ENCODE measurements around the gene FIBCD1.

DNA sequence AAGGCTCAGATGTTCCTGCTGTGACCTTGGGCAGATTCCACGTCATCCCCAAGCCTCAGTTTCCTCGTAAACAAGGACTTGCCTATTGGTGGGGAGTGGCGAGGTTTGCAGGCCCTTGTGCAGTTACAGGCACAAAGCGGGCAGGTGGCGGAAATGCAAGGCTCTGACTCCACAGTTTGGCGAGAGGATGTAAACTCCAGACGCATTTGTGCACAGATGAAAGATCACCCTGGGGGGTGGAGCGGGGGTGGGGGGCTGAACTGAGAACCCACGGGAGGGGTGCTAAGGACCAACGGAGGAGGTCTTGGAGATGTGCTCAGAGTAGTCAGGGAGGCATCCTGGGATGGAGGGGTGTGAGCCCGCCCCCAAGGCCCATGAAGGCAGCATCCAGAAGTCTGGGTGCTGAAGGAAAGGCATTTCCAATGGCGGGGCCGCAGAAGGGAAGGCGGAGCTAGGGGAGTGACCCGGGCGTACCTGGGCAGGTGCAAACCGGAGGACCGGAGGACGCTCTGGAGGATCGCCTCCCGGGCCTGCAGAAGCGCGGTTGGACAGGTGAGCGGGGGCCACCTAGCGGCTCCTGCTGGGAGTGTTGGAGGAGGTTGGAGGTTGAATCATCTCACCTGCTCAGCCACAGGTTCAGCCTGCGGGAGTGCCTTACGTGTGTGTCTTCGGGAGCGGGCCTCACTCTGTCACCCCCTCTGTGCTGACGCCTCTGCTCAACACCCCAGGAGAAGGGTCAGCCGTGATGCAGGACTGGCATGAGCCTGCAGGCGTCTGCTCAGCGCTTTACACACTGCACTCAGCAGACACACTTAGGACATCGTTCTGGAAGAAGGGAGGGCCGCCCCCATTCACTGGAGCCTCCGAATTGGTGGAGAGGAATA lies 1.9 kb upstream of the FIBCD1 start:
- TF ChIP-seq REST (IDR thresholded peaks at IDR 0.05; ENCODE audit: insufficient replicate concordance, low read depth) (no peak), POLR2AphosphoS5 (IDR thresholded peaks at IDR 0.05; ENCODE audit: low read depth) (no peak), CTCF (IDR thresholded peaks at IDR 0.05; ENCODE audit: insufficient read depth, low read length) (peak; percentile 68), GABPA (IDR thresholded peaks at IDR 0.05; ENCODE audit: low read depth) (no peak)
